Gastroesophageal sphincter (tissue), 4 donors: ENCODE results near the gene EMILIN1. TPM values are rescaled to one million over a fixed set of nuclear protein-coding genes. Genes with fewer than 3 reads are reported as not detected.

Experiments used
- ATAC-seq: fragments of 150-250 bp; one replicate; pipeline ENCODE4 v1.9.1; 2016; ENCODE audit warnings: mild to moderate bottlenecking, moderate library complexity
- H3K27ac ChIP-seq, 4 donors: fragments of 200-600 bp; sonication (generic) in 3 of 4; 1 replicate in 3 of 4; 2 replicates in 1 of 4; pipeline ENCODE4 v1.5.1; 2016 to 2019
- H3K27me3 ChIP-seq: fragments of 200-600 bp; sonication (generic); one replicate; pipeline ENCODE4 v1.5.1; 2019
- H3K36me3 ChIP-seq, 2 donors: fragments of 200-600 bp; sonication (generic); one replicate each; pipeline ENCODE4 v1.5.1; 2019; ENCODE audit warnings: control low read depth in 1 of 2
- H3K4me1 ChIP-seq, 3 donors: fragments of 200-600 bp; sonication (generic); 1 replicate in 2 of 3; 2 replicates in 1 of 3; pipeline ENCODE4 v1.5.1; 2016 to 2019; ENCODE audit warnings: control low read depth in 2 of 3
- H3K4me3 ChIP-seq, 2 donors: fragments of 200-600 bp; sonication (generic); one replicate each; pipeline ENCODE4 v1.5.1; 2019; ENCODE audit warnings: mild to moderate bottlenecking in 1 of 2, moderate library complexity in 1 of 2
- H3K9me3 ChIP-seq, 3 donors: fragments of 200-600 bp; sonication (generic); one replicate each; pipeline ENCODE4 v1.5.1; 2017 to 2019; ENCODE audit warnings: control low read depth in 2 of 3
- CTCF ChIP-seq, 4 experiments: fragments of 200-600 bp in 2 of 4; fragments of 450-650 bp in 2 of 4; sonication (generic) in 1 of 4; IDR thresholded peaks; one replicate each; pipeline ENCODE4 v1.5.1; 2017 to 2019; ENCODE audit warnings: antibody characterized with exemption in 4 of 4, mild to moderate bottlenecking in 2 of 4, moderate library complexity in 2 of 4
- EP300 ChIP-seq: sonication (generic); formaldehyde crosslinking; IDR thresholded peaks from one replicate; pipeline ENCODE4 v1.6.1; 2017; ENCODE audit warnings: antibody characterized with exemption, mild to moderate bottlenecking
- POLR2A ChIP-seq, 2 donors: fragments of 450-650 bp; IDR thresholded peaks; one replicate each; pipeline ENCODE4 v1.6.1; 2017; ENCODE audit warnings: antibody characterized with exemption in 2 of 2, mild to moderate bottlenecking in 2 of 2, moderate library complexity in 1 of 2
- POLR2AphosphoS5 ChIP-seq: sonication (generic); formaldehyde crosslinking; IDR thresholded peaks from one replicate; pipeline ENCODE4 v1.6.1; 2017; ENCODE audit warnings: antibody characterized with exemption
- WGBS, 2 donors: methylation state at CpG; one replicate each; pipeline ENCODE4 v1.1.5; 2018; ENCODE audit warnings: low coverage in 1 of 2; 5-methylcytosine and 5-hydroxymethylcytosine counted together
- total RNA-seq, 4 donors: library from RNA; depleted of rRNA; stranded (reverse); fragments of >200 nt; gene quantifications; one replicate each; pipeline ENCODE4 v1.1.0, GENCODE V29; 2016

EMILIN1 gene
- total RNA-seq, 4 donors from 2014 or later: 94.1 to 257 (median 174) TPM

GRCh38 chr2:27083410-27084296 lies 5.2 kb downstream of the EMILIN1 start:
- H3K36me3 ChIP-seq: peaks cover 0 to 19% of the 10 kb centered on the region in 2 donors
- no peaks in the 10 kb centered on the region for H3K27me3 ChIP-seq
- H3K4me3 ChIP-seq: no peak overlapping the region
- peak overlapping the region in 3 of 4 donors; percentile 12 to 98 (median 96) for H3K27ac ChIP-seq
- H3K9me3 ChIP-seq: no peaks in the 10 kb centered on the region
- WGBS, 2 donors: 38 to 70% methylated on average over 1 to 8 of the region's 20 CpGs
- H3K4me1 ChIP-seq: peaks cover 6 to 97% (median 37%) of the 10 kb centered on the region in 3 donors
- ATAC-seq: no peak
- TF ChIP-seq POLR2A (IDR thresholded peaks at IDR 0.05) (no peak), EP300 (no peak), POLR2AphosphoS5 (no peak), CTCF (IDR thresholded peaks at IDR 0.05) (no peak)

DNA sequence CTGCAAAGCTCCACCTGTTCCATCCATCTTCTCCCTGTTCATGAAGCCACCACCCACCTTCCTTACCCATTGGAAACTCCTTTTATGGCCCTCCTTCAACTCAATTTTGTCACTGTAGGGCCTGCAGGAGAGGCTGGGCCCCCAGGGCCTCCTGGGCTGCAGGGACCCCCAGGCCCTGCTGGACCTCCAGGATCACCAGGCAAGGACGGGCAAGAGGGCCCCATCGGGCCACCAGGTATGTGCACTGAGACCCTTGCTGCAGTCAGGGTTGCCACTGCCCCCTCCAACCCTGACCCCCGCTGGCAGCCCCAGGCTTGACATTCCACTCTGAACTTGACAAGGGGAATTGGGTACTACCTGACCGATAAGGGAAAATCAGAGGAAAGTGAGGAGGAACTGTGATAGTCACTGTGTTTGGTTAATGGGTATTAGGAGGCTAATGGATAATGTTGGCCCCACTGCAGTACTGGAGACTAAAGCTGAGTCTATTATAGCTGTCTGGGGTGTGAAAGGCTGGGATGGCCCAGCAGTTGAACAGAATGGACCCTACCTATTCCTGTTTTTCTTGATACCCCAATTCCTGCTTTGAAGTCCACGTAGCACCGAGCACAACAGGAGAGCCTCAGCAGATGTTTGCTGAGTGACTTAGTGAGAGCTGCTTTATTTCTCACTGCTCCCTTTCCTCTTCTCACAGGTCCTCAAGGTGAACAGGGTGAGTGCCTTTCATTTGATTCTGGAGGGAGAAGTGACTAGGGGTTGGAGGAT lies 6.1 kb downstream of the EMILIN1 start:
- peak overlapping the region in 3 of 4 donors; percentile 86 to 98 (median 95) for H3K27ac ChIP-seq
- H3K36me3 ChIP-seq: peaks cover 0 to 19% of the 10 kb centered on the region in 2 donors
- no peak for TF ChIP-seq CTCF (IDR thresholded peaks at IDR 0.05)
- WGBS, 2 donors: 60 to 92% methylated on average over 3 of the region's 6 CpGs
- H3K27me3 ChIP-seq: no peaks in the 10 kb centered on the region
- H3K4me3 ChIP-seq: no peak overlapping the region
- no peaks in the 10 kb centered on the region for H3K9me3 ChIP-seq
- H3K4me1 ChIP-seq: peaks cover 6 to 90% (median 37%) of the 10 kb centered on the region in 3 donors
- ATAC-seq: no peak

GRCh38 chr2:27085062-27085672 lies 6.8 kb downstream of the EMILIN1 start:
- Histone ChIP-seq H3K4me3 (peak overlapping the region; percentile 58 to 65), H3K36me3 (peaks cover 0 to 19% of the 10 kb centered on the region in 2 donors), H3K4me1 (peaks cover 6 to 83% (median 35%) of the 10 kb centered on the region in 3 donors), H3K27me3 (no peaks in the 10 kb centered on the region), H3K9me3 (no peaks in the 10 kb centered on the region), H3K27ac (peak overlapping the region; percentile 79 to 98 (median 90))
- TF ChIP-seq EP300: no peak
- no peak for TF ChIP-seq POLR2A (IDR thresholded peaks at IDR 0.05)
- TF ChIP-seq CTCF (IDR thresholded peaks at IDR 0.05): no peak
- TF ChIP-seq POLR2AphosphoS5: no peak
- no peak for ATAC-seq
- 43 to 67% methylated on average over 1 to 3 of the region's 10 CpGs for WGBS, 2 donors

GRCh38 chr2:27085673-27086089 lies 7.3 kb downstream of the EMILIN1 start:
- no CpG with 5 or more reads among the region's 38 CpGs for WGBS, 2 donors
- Histone ChIP-seq H3K27ac (peak overlapping the region; percentile 79 to 98 (median 90)), H3K36me3 (peaks cover 0 to 19% of the 10 kb centered on the region in 2 donors), H3K9me3 (no peaks in the 10 kb centered on the region), H3K4me1 (peaks cover 6 to 78% (median 30%) of the 10 kb centered on the region in 3 donors), H3K4me3 (peak overlapping the region; percentile 58 to 65), H3K27me3 (no peaks in the 10 kb centered on the region)
- TF ChIP-seq POLR2AphosphoS5: peak; percentile 69
- TF ChIP-seq EP300: no peak
- TF ChIP-seq CTCF (IDR thresholded peaks at IDR 0.05): peak in 3 of 4 experiments; percentile 33 to 84 (median 48)
- TF ChIP-seq POLR2A (IDR thresholded peaks at IDR 0.05): peak in 1 of 2 donors; percentile 31
- ATAC-seq: peak; percentile 60
